Mucosa of gallbladder (tissue), 1 donor: ENCODE results near the gene HOXA3. TPM values are rescaled to one million over a fixed set of nuclear protein-coding genes. Genes with fewer than 3 reads are reported as not detected.

ENCODE experiments used
- DNase-seq: peaks from one replicate; pipeline ENCODE4 v3.0.0-alpha.2; 2020; ENCODE audit warnings: low spot score
- total RNA-seq: library from RNA; stranded (reverse); gene quantifications from one replicate; pipeline ENCODE4 v1.2.1, GENCODE V29; 2021
- donor health status: DM: no; HTN: no; CAD: no.

Gene HOXA3
- total RNA-seq = 1.8 TPM

- no peak for DNase-seq
Measured at GRCh38 chr7:27151931-27152815, at the start of gene HOXA3. TSS of gene HOXA3 (minus strand) at chr7:27152583. CDS start at chr7:27110640, 41,943 bp downstream.

DNA sequence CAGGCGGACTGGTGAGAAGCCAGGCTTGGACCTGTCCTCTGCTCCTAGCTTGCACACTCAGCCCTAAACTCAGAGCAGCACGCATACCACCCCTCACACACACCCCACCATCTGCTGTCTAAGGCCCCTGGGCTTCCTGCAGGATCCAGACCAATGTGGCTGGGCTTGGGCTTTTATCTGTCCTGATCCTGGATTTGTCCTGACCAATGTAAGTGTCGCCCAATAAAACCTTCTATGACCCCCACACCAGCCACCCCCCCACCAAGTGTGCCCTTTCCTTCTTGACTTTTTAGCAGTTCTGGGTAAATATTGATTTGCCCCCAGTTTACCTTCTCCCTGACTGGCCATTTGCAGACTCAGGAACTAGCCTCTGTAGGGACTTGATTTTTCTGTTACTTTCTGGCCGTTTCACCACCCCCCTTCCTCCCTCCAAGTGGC lies 49.2 kb upstream of the HOXA3 start:
- DNase-seq = no peak

GRCh38 chr7:27200761-27201579 lies 48.6 kb upstream of the HOXA3 start:
- DNase-seq = no peak

DNA sequence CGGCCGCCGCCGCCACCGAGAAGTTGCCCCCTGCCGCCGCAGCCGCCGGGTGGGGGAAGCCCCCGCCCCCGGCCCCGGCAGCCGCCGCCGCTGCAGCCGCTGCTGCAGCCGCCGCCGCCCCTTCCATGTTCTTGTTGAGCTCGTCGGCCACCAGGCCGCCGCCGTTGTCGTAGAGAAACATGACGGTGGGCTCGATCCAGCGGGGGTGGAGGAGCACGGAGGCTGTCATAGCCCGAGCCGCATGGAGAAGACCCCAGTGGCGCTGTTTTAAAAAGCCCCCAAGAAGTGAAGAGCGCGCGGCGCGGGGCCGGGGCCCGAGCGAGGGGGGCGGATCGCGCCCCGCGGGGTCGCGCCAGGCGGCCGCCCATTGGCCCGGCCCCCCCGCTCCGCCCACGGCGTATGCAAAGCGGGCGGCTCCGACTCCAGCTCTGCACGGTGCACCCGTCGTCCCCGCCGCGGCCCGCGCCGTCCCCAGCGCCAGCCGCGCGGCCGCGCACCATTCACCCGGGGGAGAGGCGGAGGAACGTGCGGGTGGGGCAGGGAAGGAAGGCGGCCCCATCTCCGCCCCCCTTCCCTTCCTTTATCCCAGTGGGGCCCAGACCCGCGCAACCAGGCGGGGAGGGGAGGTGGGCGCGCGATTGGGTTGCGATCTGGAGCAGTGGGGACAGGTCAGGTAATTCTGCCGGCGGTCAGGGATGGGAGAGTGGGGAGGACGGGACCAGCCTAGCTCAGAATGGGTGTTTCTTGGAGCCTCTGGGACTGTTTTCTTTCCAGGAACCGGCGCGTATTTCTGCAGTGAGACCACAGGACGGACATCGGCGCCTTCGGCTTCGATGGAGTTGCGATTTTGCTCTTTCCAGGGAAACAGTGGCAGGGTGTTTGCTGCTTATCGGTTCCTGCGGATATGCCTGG lies 47.7 kb upstream of the HOXA3 start, which contains the start of gene HOXA13:
Gene HOXA13 (minus strand): TSS at position 243 of the 912 bp plus-strand sequence. CDS start 14 bp downstream, at position 229.
- no peak for DNase-seq

- DNase-seq = no peak
Measured at GRCh38 chr7:27198871-27199801, 46.8 kb upstream of the HOXA3 start.

GRCh38 chr7:27198138-27198841 lies 45.9 kb upstream of the HOXA3 start:
- DNase-seq = no peak

- no peak for DNase-seq
Measured at GRCh38 chr7:27197137-27198042, 45.0 kb upstream of the HOXA3 start.

- peak; percentile 82 for DNase-seq
Measured at GRCh38 chr7:27196287-27196767, 43.9 kb upstream of the HOXA3 start.

GRCh38 chr7:27194686-27195379 lies 42.5 kb upstream of the HOXA3 start:
- DNase-seq = no peak

- no peak for DNase-seq
Measured at GRCh38 chr7:27194002-27194352, 41.6 kb upstream of the HOXA3 start.

- no peak for DNase-seq
Measured at GRCh38 chr7:27193335-27194001, 41.1 kb upstream of the HOXA3 start.

DNA sequence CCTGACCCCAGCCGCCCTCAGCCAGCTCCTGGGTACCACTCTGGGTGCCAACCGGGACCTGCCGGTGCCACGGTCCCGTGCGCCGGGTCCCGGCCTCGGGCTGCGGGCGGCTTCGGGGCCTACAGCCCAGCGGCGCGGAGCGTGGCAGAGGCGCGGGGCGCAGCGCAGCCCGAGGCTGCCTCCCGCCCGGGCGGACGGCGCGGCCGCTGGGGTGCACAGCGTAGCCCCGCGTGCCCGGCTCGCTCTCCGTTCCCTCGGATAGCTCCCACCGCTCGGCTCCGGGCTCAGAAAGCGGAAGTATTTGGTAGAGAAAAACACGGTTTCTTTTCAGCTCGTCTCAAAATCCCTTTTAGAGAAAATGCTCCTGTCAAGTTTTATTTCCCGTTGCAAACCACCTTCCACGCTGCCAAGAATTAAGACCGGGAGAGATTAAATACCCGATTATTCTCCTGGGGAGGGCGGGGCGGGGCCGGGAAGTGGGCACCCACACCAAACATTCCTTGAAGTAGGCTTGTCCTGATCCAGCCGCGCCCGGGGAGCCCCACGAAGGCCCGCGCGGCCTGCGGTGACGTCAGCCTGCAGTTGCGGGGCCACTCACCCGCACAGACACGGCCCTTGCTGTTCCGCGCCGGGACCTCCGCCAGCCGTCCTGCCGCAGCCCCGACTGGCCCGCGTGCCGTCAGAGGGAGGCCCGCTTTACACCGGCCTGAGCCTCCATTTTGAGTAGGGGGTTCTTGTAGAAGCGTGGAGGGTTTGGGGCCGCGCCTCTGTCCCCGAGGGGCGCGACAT lies 40.4 kb upstream of the HOXA3 start:
- no peak for DNase-seq

DNA sequence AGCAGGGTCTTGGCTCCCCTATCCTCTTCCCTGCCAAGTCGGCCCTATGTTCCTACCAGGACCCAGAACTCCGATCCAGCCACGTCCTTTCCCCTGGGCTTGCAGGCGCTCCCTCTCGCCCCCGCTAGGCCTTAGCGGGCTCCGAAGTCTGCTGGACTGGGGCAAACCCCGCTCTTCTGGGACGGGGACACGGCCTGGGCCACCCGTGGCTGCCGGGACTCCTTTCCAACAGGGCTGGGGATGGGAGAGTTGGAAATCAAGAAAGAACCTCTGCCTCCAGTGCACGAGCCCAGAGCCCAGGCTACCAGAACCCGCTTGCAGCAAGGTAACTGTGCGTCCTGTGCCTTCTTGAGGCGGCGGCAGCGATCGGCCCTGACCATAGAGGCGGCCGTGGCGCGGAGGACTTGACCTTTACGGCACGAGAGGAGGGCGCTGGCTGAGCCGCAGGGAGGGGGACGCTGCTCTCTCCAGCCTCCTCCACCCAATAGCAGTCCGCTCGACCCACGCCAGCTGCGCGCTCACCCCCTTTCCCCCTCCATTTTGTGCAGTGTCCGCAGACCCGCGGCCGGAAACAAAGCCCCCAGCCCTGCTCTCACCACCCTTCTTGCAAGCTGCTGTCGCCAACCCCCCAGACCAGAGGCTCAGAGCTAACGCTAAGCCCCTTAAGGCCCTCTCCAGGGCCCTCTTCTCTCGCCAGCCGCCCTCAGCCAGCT lies 39.6 kb upstream of the HOXA3 start:
- DNase-seq = no peak

DNA sequence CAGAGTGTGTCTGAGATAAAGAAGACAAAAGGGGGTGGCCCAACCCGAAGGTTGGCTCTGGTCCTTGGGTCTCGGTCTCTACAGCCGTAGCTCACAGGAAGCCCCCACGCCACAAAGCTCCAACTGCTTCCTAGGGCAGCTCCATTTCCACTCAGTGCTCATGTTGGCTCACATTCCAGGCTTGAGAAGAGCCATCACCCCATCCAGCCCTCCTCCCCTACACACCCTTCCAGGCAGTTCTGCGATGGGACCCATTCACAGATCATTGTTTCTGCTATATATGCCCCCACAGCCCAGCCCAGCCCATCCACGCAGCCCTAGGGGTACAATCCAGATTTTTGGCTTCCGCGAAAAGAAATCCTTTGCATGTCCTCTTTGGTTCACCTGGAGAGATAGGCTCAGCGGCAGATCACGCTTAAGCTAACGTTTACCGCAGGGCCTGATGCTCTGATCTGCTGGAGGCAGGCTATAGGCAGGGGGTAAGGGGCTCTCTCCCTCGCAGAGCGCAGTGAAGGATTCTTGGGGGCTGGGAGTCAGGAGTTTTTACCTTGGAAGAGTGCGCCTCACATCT lies 38.9 kb upstream of the HOXA3 start:
- DNase-seq = no peak

- DNase-seq = no peak
Measured at GRCh38 chr7:27189997-27190748, 37.8 kb upstream of the HOXA3 start.
